Fibroblast of mammary gland (primary cell): Measurements from ENCODE around the gene MYL6B.

ENCODE experiments used
- DNase-seq: peaks from one replicate; pipeline ENCODE4 v3.0.0-alpha.2; 2010; ENCODE audit warnings: low read depth
- H3K4me3 ChIP-seq: 2 replicates; pipeline ENCODE4 v1.5.1; 2011; ENCODE audit warnings: low read depth, mild to moderate bottlenecking, low read length, moderate library complexity; ENCODE audit not compliant: control insufficient read depth
- CTCF ChIP-seq: conservative IDR thresholded peaks from 2 replicates; pipeline ENCODE4 v1.5.1; 2011; ENCODE audit warnings: low read depth, low read length, inconsistent platforms; ENCODE audit not compliant: control insufficient read depth, insufficient read depth

The MYL6B gene

GRCh38 chr12:56198836-56199235, 46.4 kb downstream of the MYL6B start:
- H3K4me3 ChIP-seq, result no peak overlapping the region
- TF ChIP-seq CTCF, result no peak
- DNase-seq, result no peak

GRCh38 chr12:56202366-56202765, 50.0 kb downstream of the MYL6B start:
- no peak for TF ChIP-seq CTCF
- DNase-seq, result no peak
- no peak overlapping the region for H3K4me3 ChIP-seq

- no peak for DNase-seq
- TF ChIP-seq CTCF, result no peak
- H3K4me3 ChIP-seq, result no peak overlapping the region
These were observed 50.5 kb downstream of the MYL6B start for GRCh38 chr12:56202838-56203237.

GRCh38 chr12:56204275-56204674, 51.9 kb downstream of the MYL6B start:
- no peak for TF ChIP-seq CTCF
- no peak for DNase-seq
- H3K4me3 ChIP-seq, result no peak overlapping the region

GRCh38 chr12:56205445-56205844, 53.1 kb downstream of the MYL6B start:
- H3K4me3 ChIP-seq, result no peak overlapping the region
- DNase-seq, result no peak
- TF ChIP-seq CTCF, result no peak

GRCh38 chr12:56206452-56207166, 54.2 kb downstream of the MYL6B start:
- peak; percentile 69 for DNase-seq
- H3K4me3 ChIP-seq, result no peak overlapping the region
- peak; percentile 77 for TF ChIP-seq CTCF
